A549 (cell line): ENCODE measurements around the gene SPRR4. TPM values are rescaled to one million over a fixed set of nuclear protein-coding genes. Genes with fewer than 3 reads are reported as not detected.

Experiments
- ATAC-seq, 2 experiments: fragments of 200-7000 bp in 1 of 2; fragments of >200 bp in 1 of 2; cut with Nextera tagmentation in 1 of 2; cut with Tn5 transposase in 1 of 2; 3 replicates each; pipeline versions ENCODE4 v1.8.0 to v1.9.1; 2018 to 2020; ENCODE audit warnings: mild to moderate bottlenecking in 1 of 2, moderate library complexity in 1 of 2
- CTCF ChIA-PET: fragments of 300-600 bp; sonication (Branson Sonifier 250); formaldehyde crosslinking; extraction: SDS; loops from one replicate; lab custom pipeline; 2021; ENCODE audit warnings: antibody characterized with exemption, inconsistent platforms; lab: Yijun Ruan, JAX
- POLR2A ChIA-PET: fragments of 350-600 bp; formaldehyde crosslinking; extraction: SDS; loops from one replicate; lab custom pipeline; 2021; ENCODE audit warnings: antibody characterized with exemption, inconsistent platforms; lab: Yijun Ruan, JAX
- DNase-seq, 2 experiments: peaks; one replicate each; pipeline versions ENCODE4 v3.0.0 to v3.0.0-alpha.2; 2011 to 2016; ENCODE audit warnings: low read depth in 1 of 2, low spot score in 1 of 2
- FAIRE-seq: peaks from 2 replicates; lab custom pipeline; 2011; peaks lifted over from hg19 to GRCh38; lab: Jason Lieb, UNC
- H3K27ac ChIP-seq, 2 experiments: fragments of >200 bp; sonication (Bioruptor Twin); formaldehyde crosslinking; 3 replicates each; pipeline ENCODE4 v1.5.1; 2016 to 2017
- H3K4me1 ChIP-seq: fragments of >200 bp; sonication (Bioruptor Twin); formaldehyde crosslinking; 3 replicates; pipeline ENCODE4 v1.6.1; 2016
- H3K4me2 ChIP-seq: fragments of >200 bp; sonication (Bioruptor Twin); formaldehyde crosslinking; 3 replicates; pipeline ENCODE4 v1.6.1; 2016
- H3K4me3 ChIP-seq: fragments of >200 bp; sonication (Bioruptor Twin); formaldehyde crosslinking; 3 replicates; pipeline ENCODE4 v1.5.1; 2016
- H3K9me3 ChIP-seq: fragments of >200 bp; sonication (Bioruptor Twin); formaldehyde crosslinking; 3 replicates; pipeline ENCODE4 v1.6.1; 2016
- BCL3 ChIP-seq: fragments of >200 bp; sonication (Bioruptor Twin); formaldehyde crosslinking; IDR thresholded peaks from 3 replicates; pipeline ENCODE4 v1.6.1; 2016
- CBX8 ChIP-seq: fragments of 200-600 bp; sonication (generic); IDR thresholded peaks from 2 replicates; pipeline ENCODE4 v1.6.1; 2016
- CEBPB ChIP-seq, 2 experiments: fragments of >200 bp in 1 of 2; sonication (Bioruptor Twin) in 1 of 2; formaldehyde crosslinking in 1 of 2; IDR thresholded peaks; 2 replicates each; pipeline ENCODE4 v1.6.1; 2012 to 2016
- CHD2 ChIP-seq: fragments of 150-350 bp; IDR thresholded peaks from 2 replicates; pipeline ENCODE4 v1.6.1; 2014; ENCODE audit warnings: low read length; ENCODE audit not compliant: partially characterized antibody
- CTCF ChIP-seq: fragments of >200 bp; sonication (Bioruptor Twin); formaldehyde crosslinking; IDR thresholded peaks from 3 replicates; pipeline ENCODE4 v1.5.1; 2016
- EHMT2 ChIP-seq: fragments of 200-600 bp; sonication (generic); IDR thresholded peaks from 2 replicates; pipeline ENCODE4 v1.6.1; 2016; ENCODE audit warnings: antibody characterized with exemption, low read depth, mild to moderate bottlenecking, moderate library complexity
- ELK1 ChIP-seq: fragments of 150-350 bp; IDR thresholded peaks from 2 replicates; pipeline ENCODE4 v1.6.1; 2014; ENCODE audit warnings: low read depth, mild to moderate bottlenecking, low read length
- FOSB ChIP-seq: fragments of 250-450 bp; sonication (Bioruptor Pico); IDR thresholded peaks from 2 replicates; pipeline ENCODE4 v1.5.0; 2020; ENCODE audit warnings: mild to moderate bottlenecking, moderate library complexity
- FOXS1 ChIP-seq: fragments of 250-450 bp; sonication (Bioruptor Pico); IDR thresholded peaks from 2 replicates; pipeline ENCODE4 v1.5.0; 2020; ENCODE audit warnings: mild to moderate bottlenecking, moderate library complexity
- HOXA7 ChIP-seq: fragments of 250-450 bp; sonication (Bioruptor Pico); IDR thresholded peaks from 2 replicates; pipeline ENCODE4 v1.5.0; 2020; ENCODE audit warnings: mild to moderate bottlenecking, moderate library complexity
- JUNB ChIP-seq: fragments of >200 bp; sonication (Bioruptor Twin); formaldehyde crosslinking; IDR thresholded peaks from 2 replicates; pipeline ENCODE4 v1.6.1; 2016
- KDM5A ChIP-seq: fragments of 200-600 bp; sonication (generic); IDR thresholded peaks from 2 replicates; pipeline ENCODE4 v1.6.1; 2016; ENCODE audit warnings: antibody characterized with exemption, mild to moderate bottlenecking
- MAFK ChIP-seq: fragments of 450-650 bp; IDR thresholded peaks from 2 replicates; pipeline ENCODE4 v1.6.1; 2014; ENCODE audit not compliant: partially characterized antibody
- MAX ChIP-seq: IDR thresholded peaks from 2 replicates; pipeline ENCODE4 v1.6.1; 2012
- MYC ChIP-seq: IDR thresholded peaks from 2 replicates; pipeline ENCODE4 v1.6.1; 2012; ENCODE audit warnings: mild to moderate bottlenecking, inconsistent platforms, low read length, improper control_type of control experiment, borderline replicate concordance
- NFE2L2 ChIP-seq: fragments of 150-350 bp; conservative IDR thresholded peaks from 2 replicates; pipeline ENCODE4 v1.6.1; 2014; ENCODE audit warnings: low read length
- NPAS2 ChIP-seq: fragments of 250-450 bp; sonication (Bioruptor Pico); IDR thresholded peaks from 2 replicates; pipeline ENCODE4 v1.8.0; 2022; ENCODE audit warnings: mild to moderate bottlenecking, moderate library complexity, borderline replicate concordance
- NR3C1 ChIP-seq: fragments of >200 bp; sonication (Bioruptor Twin); formaldehyde crosslinking; IDR thresholded peaks from 3 replicates; pipeline ENCODE4 v1.6.1; 2017
- POLR2A ChIP-seq: IDR thresholded peaks from 2 replicates; pipeline ENCODE4 v1.6.1; 2012; ENCODE audit warnings: mild to moderate bottlenecking, low read length
- POLR2AphosphoS2 ChIP-seq: conservative IDR thresholded peaks from 2 replicates; pipeline ENCODE4 v1.6.1; 2012; ENCODE audit warnings: low read length, improper control_type of control experiment, inconsistent platforms
- RARB ChIP-seq: fragments of 250-450 bp; sonication (Bioruptor Pico); IDR thresholded peaks from 2 replicates; pipeline ENCODE4 v1.8.0; 2021; ENCODE audit warnings: mild to moderate bottlenecking, moderate library complexity
- RCOR1 ChIP-seq: fragments of 150-350 bp; IDR thresholded peaks from 2 replicates; pipeline ENCODE4 v1.6.1; 2014; ENCODE audit warnings: antibody characterized with exemption, low read length, low read depth
- REST ChIP-seq: fragments of 200-600 bp; sonication (generic); IDR thresholded peaks from 2 replicates; pipeline ENCODE4 v1.6.1; 2016; ENCODE audit warnings: antibody characterized with exemption, mild to moderate bottlenecking, moderate library complexity
- SMC3 ChIP-seq: fragments of >200 bp; sonication (Bioruptor Twin); formaldehyde crosslinking; IDR thresholded peaks from 3 replicates; pipeline ENCODE4 v1.6.1; 2018; ENCODE audit warnings: inconsistent platforms
- ZC3H11A ChIP-seq: fragments of 450-650 bp; IDR thresholded peaks from 2 replicates; pipeline ENCODE4 v1.6.1; 2014; ENCODE audit warnings: antibody characterized with exemption, mild to moderate bottlenecking
- ZNF302 ChIP-seq: fragments of 250-450 bp; sonication (Bioruptor Pico); IDR thresholded peaks from 2 replicates; pipeline ENCODE4 v1.9.0; 2021; ENCODE audit warnings: inconsistent platforms, mild to moderate bottlenecking, moderate library complexity
- ZSCAN20 ChIP-seq: fragments of 250-450 bp; sonication (Bioruptor Pico); IDR thresholded peaks from 2 replicates; pipeline ENCODE4 v1.8.0; 2022; ENCODE audit warnings: mild to moderate bottlenecking, moderate library complexity
- WGBS: methylation state at CpG from one replicate; pipeline ENCODE4 v1.1.6; 2017; ENCODE audit errors: missing lambda C conversion rate; 5-methylcytosine and 5-hydroxymethylcytosine counted together
- polyA plus RNA-seq, 4 experiments: library from polyadenylated mRNA; depleted of rRNA in 3 of 4; stranded (reverse); fragments of >200 nt; fragmentation: RNase III in 1 of 4; extraction: RNeasy Plus Mini Kit Qiagen cat#74134 plus additional on column Dnase treatment in 1 of 4; gene quantifications; 2 replicates in 3 of 4; 3 replicates in 1 of 4; pipeline ENCODE4 v1.2.3, GENCODE V29; 2011 to 2017

The SPRR4 gene
- polyA plus RNA-seq, 2 of the 4 experiments (the other 2 are of a cell fraction), result not detected

GRCh38 chr1:152968248-152968647 lies 2.2 kb upstream of the SPRR4 start (continued):
- TF ChIP-seq POLR2AphosphoS2 (no peak), CHD2 (no peak), REST (no peak), ZC3H11A (no peak), MAX (no peak), NPAS2 (CRISPR knock-in tag) (no peak), ZNF302 (CRISPR knock-in tag) (no peak), SMC3 (no peak), ZSCAN20 (CRISPR knock-in tag) (no peak)
- TF ChIP-seq, all 56 proteins: peak for 0

- no peaks in the 10 kb centered on the region for H3K4me1 ChIP-seq
- CTCF ChIA-PET, result interaction anchor here (0.9 kb wide), 1 partner anchor 43 kb away, joined by 3 read pairs; no protein-coding TSS in a partner anchor
- no peaks in the 10 kb centered on the region for H3K9me3 ChIP-seq
- POLR2A ChIA-PET, result no interaction called here
- no peak for ATAC-seq
- DNase-seq, result no peak
- H3K4me2 ChIP-seq, result no peak overlapping the region
- no peak for FAIRE-seq
- 0% methylated on average over 2 of the region's 2 CpGs for WGBS
- H3K4me3 ChIP-seq, result no peak overlapping the region
- TF ChIP-seq RCOR1 (no peak), ELK1 (no peak), FOXS1 (CRISPR knock-in tag) (no peak), KDM5A (no peak), RARB (no peak), HOXA7 (CRISPR knock-in tag) (no peak), JUNB (no peak), NFE2L2 (no peak), FOSB (CRISPR knock-in tag) (no peak), NPAS2 (CRISPR knock-in tag) (no peak), NR3C1 (no peak), MAFK (no peak), CEBPB (IDR thresholded peaks at IDR 0.05) (no peak), BCL3 (no peak), MYC (no peak), EHMT2 (no peak), CTCF (no peak), POLR2A (no peak), CBX8 (no peak)
- H3K27ac ChIP-seq, result no peak overlapping the region
These were observed 1.4 kb upstream of the SPRR4 start for GRCh38 chr1:152969036-152969435.
